ENCODE measurements around the gene PLA2G2D. TPM values are rescaled to one million over a fixed set of nuclear protein-coding genes. Genes with fewer than 3 reads are reported as not detected.

Gene PLA2G2D
- total RNA-seq, 1 experiment from 2014 or later: not detected

DNA sequence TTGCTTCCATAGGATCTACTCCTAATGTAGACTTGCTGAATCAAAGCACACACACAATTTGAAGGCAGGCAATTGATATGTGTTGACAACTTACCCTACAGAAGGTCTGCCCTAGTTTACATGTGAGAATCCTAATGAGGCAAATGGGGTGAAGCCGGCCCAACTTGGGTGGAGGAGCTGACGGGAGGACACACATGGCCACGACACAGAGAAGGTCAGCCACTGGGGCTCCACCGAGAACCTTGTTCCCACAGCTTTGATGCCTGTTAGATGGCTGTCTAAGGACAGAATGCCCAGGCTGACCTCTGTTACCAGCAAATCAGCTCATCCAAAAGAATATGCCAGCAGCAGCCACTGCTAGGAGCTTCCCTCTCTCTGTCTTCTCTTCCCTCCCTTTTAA, 1.5 kb upstream of the PLA2G2D start:
- ChIA-PET POLR2A (no interaction called here), CTCF (interaction anchor here (1.0 kb wide), 1 partner anchor 31 kb away, joined by 3 read pairs; no protein-coding TSS in a partner anchor)
- peaks cover 10% of the 10 kb centered on the region for H3K4me1 Mint-ChIP-seq (ENCODE audit: insufficient read depth, unreplicated experiment)
- no peak overlapping the region for H3K27ac Mint-ChIP-seq (ENCODE audit: low read depth, unreplicated experiment)
- DNase-seq (ENCODE audit: unreplicated experiment): no peak
- TF ChIP-seq CTCF (IDR thresholded peaks at IDR 0.05; ENCODE audit: unreplicated experiment): no peak
- H3K9me3 Mint-ChIP-seq (ENCODE audit: unreplicated experiment): no peaks in the 10 kb centered on the region
- H3K27me3 Mint-ChIP-seq (ENCODE audit: insufficient read depth, unreplicated experiment): peaks cover 53% of the 10 kb centered on the region
- H3K36me3 Mint-ChIP-seq (ENCODE audit: insufficient read depth, unreplicated experiment): no peaks in the 10 kb centered on the region
- no peak overlapping the region for H3K4me3 Mint-ChIP-seq (ENCODE audit: unreplicated experiment)
- BruUV-seq (replicated peaks): no TSS peak
- intact Hi-C loops (cut with micrococcal nuclease): no loop called here

DNA sequence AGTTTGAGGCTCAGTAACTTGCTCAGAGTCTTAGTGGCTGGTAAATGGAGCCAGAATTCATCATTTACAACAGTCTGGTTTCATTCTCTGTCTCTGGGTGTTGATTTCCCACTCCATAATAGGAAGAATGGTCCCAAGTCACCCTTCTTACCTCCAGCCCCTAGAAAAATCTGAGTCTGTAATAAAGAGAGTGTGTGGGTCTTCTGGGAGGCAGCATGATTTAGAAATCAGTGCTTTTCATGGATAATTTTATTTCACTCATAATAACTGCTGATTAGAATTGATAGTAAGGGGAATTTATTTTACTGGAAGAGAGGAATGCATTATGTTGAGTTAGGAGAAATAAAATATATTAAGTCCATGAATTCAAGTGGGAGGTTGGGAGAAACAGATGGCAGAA, 2.1 kb downstream of the PLA2G2D start:
- CTCF ChIA-PET: interaction anchor here (1.8 to 1.9 kb wide), 2 partner anchors 34 to 199 kb away, joined by 9 to 10 read pairs; no protein-coding TSS in a partner anchor
- POLR2A ChIA-PET: no interaction called here
- DNase-seq (ENCODE audit: unreplicated experiment): no peak
- peaks cover 50% of the 10 kb centered on the region for H3K27me3 Mint-ChIP-seq (ENCODE audit: insufficient read depth, unreplicated experiment)
- no TSS peak for BruUV-seq (replicated peaks)
- TF ChIP-seq CTCF (IDR thresholded peaks at IDR 0.05; ENCODE audit: unreplicated experiment): no peak
- intact Hi-C loops (cut with micrococcal nuclease): no loop called here
- no peak overlapping the region for H3K4me3 Mint-ChIP-seq (ENCODE audit: unreplicated experiment)
- no peak overlapping the region for H3K27ac Mint-ChIP-seq (ENCODE audit: low read depth, unreplicated experiment)
- no peaks in the 10 kb centered on the region for H3K36me3 Mint-ChIP-seq (ENCODE audit: insufficient read depth, unreplicated experiment)
- no peaks in the 10 kb centered on the region for H3K9me3 Mint-ChIP-seq (ENCODE audit: unreplicated experiment)
- H3K4me1 Mint-ChIP-seq (ENCODE audit: insufficient read depth, unreplicated experiment): no peaks in the 10 kb centered on the region

DNA sequence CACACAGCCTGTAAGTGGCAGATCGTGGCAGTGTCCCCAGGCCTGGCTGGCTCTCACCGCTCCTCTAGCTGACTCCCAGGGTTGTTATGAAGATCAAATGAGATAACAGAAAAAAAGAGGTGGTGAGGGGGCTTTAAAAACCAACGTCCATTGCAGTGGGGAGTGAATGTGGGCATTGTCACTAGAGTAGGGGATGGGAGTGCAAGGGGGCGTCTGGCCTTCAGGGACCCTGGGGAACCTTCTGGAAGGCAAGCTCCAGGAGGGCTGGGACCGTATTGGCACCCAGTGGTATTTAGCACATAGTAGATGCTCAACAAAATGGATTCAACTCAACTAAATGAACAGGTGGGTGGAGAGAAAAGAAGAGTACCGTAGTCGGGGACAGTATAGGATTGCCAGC, 3.4 kb downstream of the PLA2G2D start:
- BruUV-seq (replicated peaks): no TSS peak
- no peak for DNase-seq (ENCODE audit: unreplicated experiment)
- no peak overlapping the region for H3K27ac Mint-ChIP-seq (ENCODE audit: low read depth, unreplicated experiment)
- H3K27me3 Mint-ChIP-seq (ENCODE audit: insufficient read depth, unreplicated experiment): peaks cover 37% of the 10 kb centered on the region
- H3K4me1 Mint-ChIP-seq (ENCODE audit: insufficient read depth, unreplicated experiment): peaks cover 2% of the 10 kb centered on the region
- ChIA-PET CTCF (no interaction called here), POLR2A (no interaction called here)
- H3K4me3 Mint-ChIP-seq (ENCODE audit: unreplicated experiment): no peak overlapping the region
- no peak for TF ChIP-seq CTCF (IDR thresholded peaks at IDR 0.05; ENCODE audit: unreplicated experiment)
- no peaks in the 10 kb centered on the region for H3K36me3 Mint-ChIP-seq (ENCODE audit: insufficient read depth, unreplicated experiment)
- intact Hi-C loops (cut with micrococcal nuclease): no loop called here
- no peaks in the 10 kb centered on the region for H3K9me3 Mint-ChIP-seq (ENCODE audit: unreplicated experiment)

GRCh38 chr1:20115479-20115878, 3.9 kb downstream of the PLA2G2D start:
- no peaks in the 10 kb centered on the region for H3K36me3 Mint-ChIP-seq (ENCODE audit: insufficient read depth, unreplicated experiment)
- CTCF ChIA-PET: no interaction called here
- no peaks in the 10 kb centered on the region for H3K9me3 Mint-ChIP-seq (ENCODE audit: unreplicated experiment)
- intact Hi-C loops (cut with micrococcal nuclease): no loop called here
- DNase-seq (ENCODE audit: unreplicated experiment): no peak
- no peak for TF ChIP-seq CTCF (IDR thresholded peaks at IDR 0.05; ENCODE audit: unreplicated experiment)
- H3K4me3 Mint-ChIP-seq (ENCODE audit: unreplicated experiment): no peak overlapping the region
- H3K4me1 Mint-ChIP-seq (ENCODE audit: insufficient read depth, unreplicated experiment): peaks cover 7% of the 10 kb centered on the region
- H3K27ac Mint-ChIP-seq (ENCODE audit: low read depth, unreplicated experiment): no peak overlapping the region
- peaks cover 32% of the 10 kb centered on the region for H3K27me3 Mint-ChIP-seq (ENCODE audit: insufficient read depth, unreplicated experiment)
- POLR2A ChIA-PET: no interaction called here
- no TSS peak for BruUV-seq (replicated peaks)

All from MCF 10A (cell line).